K562 (cell line): ENCODE data around the gene MRPS26. TPM values are rescaled to one million over a fixed set of nuclear protein-coding genes. Genes with fewer than 3 reads are reported as not detected.

Experiments
- ATAC-seq: fragments of 200-7000 bp; cut with Tn5 transposase; 3 replicates; pipeline ENCODE4 v1.9.1; 2020; ENCODE audit warnings: moderate library complexity
- BruUV-seq: library from RNA; stranded (reverse); fragments of 400-500 nt; replicated peaks from 2 replicates; lab custom pipeline; 2021; lab: Mats Ljungman, UMichigan
- CTCF ChIA-PET: fragments of 300-600 bp; formaldehyde crosslinking; extraction: SDS; loops from one replicate; lab custom pipeline; 2021; ENCODE audit warnings: low intra/inter-chr PET ratio; lab: Yijun Ruan, JAX
- POLR2A ChIA-PET: fragments of 300-600, 350-650 bp; sonication (Branson Sonifier 250); formaldehyde crosslinking; extraction: SDS; loops from one replicate; lab custom pipeline; 2021; ENCODE audit warnings: antibody characterized with exemption, inconsistent platforms; lab: Yijun Ruan, JAX
- DNase-seq, 4 experiments: peaks; one replicate each; pipeline versions ENCODE4 v3.0.0 to v3.0.0-alpha.2; 2011 to 2018; ENCODE audit warnings: low spot score in 3 of 4, mixed read lengths in 3 of 4; ENCODE audit errors: extremely low read depth in 1 of 4
- FAIRE-seq: peaks from 2 replicates; lab custom pipeline; 2011; peaks lifted over from hg19 to GRCh38; lab: Jason Lieb, UNC
- H2AFZ ChIP-seq: 2 replicates; pipeline ENCODE4 v1.6.0; 2011; ENCODE audit warnings: low read depth, low read length, control low read depth, inconsistent platforms
- H3K27ac ChIP-seq: fragments of 200-600 bp; 3 replicates; pipeline ENCODE4 v1.8.0; 2011; ENCODE audit warnings: low read depth, mild to moderate bottlenecking, control low read depth, inconsistent platforms, low read length, moderate library complexity, mixed read lengths; ENCODE audit errors: extremely low read depth
- H3K27me3 ChIP-seq, 2 experiments: fragments of 300-600 bp in 1 of 2; 2 replicates in 1 of 2; 3 replicates in 1 of 2; pipeline versions ENCODE4 v1.6.0 to v1.8.0; 2011; ENCODE audit warnings: inconsistent platforms in 2 of 2, low read length in 2 of 2, mild to moderate bottlenecking in 1 of 2, mixed read lengths in 1 of 2, moderate library complexity in 1 of 2; ENCODE audit not compliant: control insufficient read depth in 2 of 2, insufficient read depth in 2 of 2
- H3K36me3 ChIP-seq: fragments of 300-600 bp; 3 replicates; pipeline ENCODE4 v1.8.0; 2011; ENCODE audit warnings: mild to moderate bottlenecking, low read length, inconsistent platforms; ENCODE audit not compliant: control insufficient read depth, insufficient read depth
- H3K4me1 ChIP-seq, 2 experiments: fragments of 200-600 bp in 1 of 2; replicated peaks in 1 of 2; 2 replicates in 1 of 2; 3 replicates in 1 of 2; pipeline versions ENCODE4 v1.5.1 to v1.8.0; 2011; ENCODE audit warnings: inconsistent platforms in 2 of 2, low read length in 2 of 2, mild to moderate bottlenecking in 1 of 2, mixed read lengths in 1 of 2, moderate library complexity in 1 of 2; ENCODE audit not compliant: control insufficient read depth in 2 of 2, insufficient read depth in 2 of 2
- H3K4me2 ChIP-seq: 2 replicates; pipeline ENCODE4 v1.6.1; 2011; ENCODE audit warnings: low read length, control low read depth, inconsistent platforms, mixed read lengths; ENCODE audit not compliant: insufficient read depth
- H3K4me3 ChIP-seq: fragments of 200-600 bp; sonication (generic), shearing (Covaris generic); 2 replicates; pipeline ENCODE4 v1.5.1; 2016; ENCODE audit warnings: control low read depth, inconsistent platforms
- H3K79me2 ChIP-seq: fragments of 200-600 bp; 3 replicates; pipeline ENCODE4 v1.8.0; 2011; ENCODE audit warnings: low read length, inconsistent platforms; ENCODE audit not compliant: control insufficient read depth, insufficient read depth
- H3K9ac ChIP-seq, 2 experiments: 2 replicates each; pipeline versions ENCODE4 v1.6.0 to v1.6.1; 2011; ENCODE audit warnings: low read depth in 2 of 2, low read length in 2 of 2, control low read depth in 1 of 2, inconsistent platforms in 1 of 2, mild to moderate bottlenecking in 1 of 2, mixed read lengths in 1 of 2; ENCODE audit not compliant: insufficient read depth in 1 of 2
- H3K9me1 ChIP-seq: one replicate; pipeline ENCODE4 v1.6.0; 2011; ENCODE audit warnings: inconsistent platforms, mild to moderate bottlenecking, low read length, moderate library complexity; ENCODE audit not compliant: control insufficient read depth, insufficient read depth
- H3K9me3 ChIP-seq: replicated peaks from 2 replicates; pipeline ENCODE4 v1.5.1; 2011; ENCODE audit warnings: low read depth, low read length, inconsistent platforms; ENCODE audit not compliant: control insufficient read depth, insufficient read depth
- H4K20me1 ChIP-seq: replicated peaks from 2 replicates; pipeline ENCODE4 v1.6.1; 2011; ENCODE audit warnings: low read length, inconsistent platforms, mixed read lengths; ENCODE audit not compliant: control insufficient read depth, insufficient read depth
- CLOCK ChIP-seq: fragments of 250-450 bp; sonication (Bioruptor Pico); IDR thresholded peaks from 2 replicates; pipeline ENCODE4 v1.4.0; 2020; ENCODE audit warnings: mild to moderate bottlenecking, moderate library complexity, borderline replicate concordance
- DMBX1 ChIP-seq: fragments of 250-450 bp; sonication (Bioruptor Pico); IDR thresholded peaks from 2 replicates; pipeline ENCODE4 v1.8.0; 2022; ENCODE audit warnings: inconsistent platforms, mild to moderate bottlenecking, moderate library complexity, borderline replicate concordance
- FIP1L1 ChIP-seq: fragments of 200-400 bp; formaldehyde crosslinking; IDR thresholded peaks from 2 replicates; pipeline ENCODE4 v1.6.1; 2018; ENCODE audit warnings: mild to moderate bottlenecking, low read depth, low read length; ENCODE audit not compliant: poor library complexity, severe bottlenecking
- MEF2A ChIP-seq: IDR thresholded peaks from 2 replicates; pipeline ENCODE4 v1.6.1; 2011; ENCODE audit warnings: low read depth, mild to moderate bottlenecking, low read length, moderate library complexity; ENCODE audit not compliant: control insufficient read depth
- NR4A1 ChIP-seq, 2 experiments: fragments of 250-450 bp in 1 of 2; fragments of 450-650 bp in 1 of 2; sonication (Bioruptor Pico) in 1 of 2; IDR thresholded peaks; 2 replicates each; pipeline versions ENCODE4 v1.4.0 to v1.6.1; 2016 to 2020; ENCODE audit warnings: mild to moderate bottlenecking in 2 of 2, missing compliant biosample characterization in 1 of 2, missing genetic modification characterization in 1 of 2, moderate library complexity in 1 of 2
- SRSF9 ChIP-seq: fragments of 200-400 bp; formaldehyde crosslinking; IDR thresholded peaks from 2 replicates; pipeline ENCODE4 v1.6.1; 2017; ENCODE audit warnings: low read depth, low read length, borderline replicate concordance
- WGBS: fragments of 100-300 bp; shearing (Covaris generic); methylation state at CpG from one replicate; pipeline ENCODE4 v1.1.6; 2016; ENCODE audit warnings: low coverage, mixed read lengths; ENCODE audit not compliant: insufficient coverage; ENCODE audit errors: missing lambda C conversion rate; 5-methylcytosine and 5-hydroxymethylcytosine counted together
- in situ Hi-C: fragments of 300-500 bp; cut with MboI; formaldehyde crosslinking; loops from 4 replicates; pipeline ENCODE4 v1.15.0; 2018; ENCODE audit warnings: inconsistent platforms, mixed read lengths
- intact Hi-C: fragments of 100-400 bp; cut with micrococcal nuclease; formaldehyde crosslinking; loops from 2 replicates; pipeline ENCODE4 v1.14.2; 2022
- polyA plus RNA-seq, 8 experiments: library from polyadenylated mRNA; depleted of rRNA in 4 of 8; stranded (reverse) in 5 of 8; unstranded in 3 of 8; fragments of >200 nt; fragmentation: Nextera tagmentation in 2 of 8; fragmentation: Illumina TruSeq in 1 of 8; extraction: Ambion mirVana in 2 of 8; extraction: Trizol in 1 of 8; gene quantifications; 2 replicates each; pipeline versions ENCODE4 v1.2.1 to v1.2.3, GENCODE V29; 2011 to 2014; ENCODE audit warnings: inconsistent platforms in 1 of 8, missing spikeins in 1 of 8
- total RNA-seq, 7 experiments: library from RNA; depleted of rRNA in 6 of 7; stranded (reverse); fragments of >200 nt in 6 of 7; fragmentation: Illumina TruSeq in 2 of 7; extraction: Trizol in 2 of 7; gene quantifications; 2 replicates each; pipeline versions ENCODE4 v1.2.1 to v1.2.3, GENCODE V29; 2011 to 2021; ENCODE audit warnings: low replicate concordance in 1 of 7
- TF ChIP-seq, protein P1 (sequence below): sonication (generic); formaldehyde crosslinking; IDR thresholded peaks from 2 replicates; pipeline ENCODE4 v1.8.0; 2022; ENCODE audit warnings: mild to moderate bottlenecking, missing genetic modification reagents, borderline replicate concordance

Gene MRPS26
- total and polyA plus RNA-seq, 9 of the 15 experiments (the other 6 are each of a cell fraction or from before 2014, with no cell fraction given), result 2.7 to 70.5 (median 28.8) TPM

DNA sequence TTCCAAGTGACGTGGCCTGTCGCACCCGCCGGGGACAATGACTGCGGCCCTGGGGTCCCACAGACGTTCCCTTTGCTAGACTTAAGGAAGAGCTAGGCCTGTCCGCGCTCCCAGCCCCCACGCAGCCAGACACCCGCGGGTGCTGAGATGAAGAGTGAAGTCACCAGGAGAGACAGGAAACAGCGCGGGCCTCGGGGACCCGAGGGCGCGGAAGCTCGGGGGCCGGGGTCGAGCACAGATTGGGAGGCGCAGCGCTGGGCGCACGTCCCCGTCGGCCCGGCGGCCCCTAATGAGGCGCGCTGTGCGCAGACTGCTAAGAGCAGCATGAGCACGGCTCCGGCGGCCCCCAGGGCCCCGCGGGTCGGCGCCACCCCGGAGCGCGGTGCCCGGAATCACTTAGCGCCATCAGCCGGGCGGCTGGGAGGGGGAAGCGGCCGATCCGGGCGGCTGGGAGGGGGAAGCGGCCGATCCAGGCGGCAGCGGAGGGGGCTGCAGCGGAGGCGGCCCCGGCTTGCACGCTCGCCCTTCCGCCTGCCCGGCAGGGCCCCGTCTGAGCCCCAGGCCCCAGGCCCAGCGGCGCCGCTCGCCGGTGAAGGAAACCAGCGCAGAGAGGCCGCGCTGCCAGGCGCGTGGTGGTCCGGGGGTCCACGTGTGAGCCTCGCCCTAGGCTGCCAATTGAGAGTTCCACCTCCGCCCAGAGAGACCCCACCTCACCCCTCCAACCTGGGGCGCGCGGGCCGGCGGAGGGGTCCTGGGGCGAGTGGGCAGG, 46.9 kb downstream of the MRPS26 start:
- no TSS peak for BruUV-seq
- intact Hi-C loops (no loop called here), in situ Hi-C loops (no loop called here)
- no peak overlapping the region for H3K9ac ChIP-seq
- no peaks in the 10 kb centered on the region for H3K9me1 ChIP-seq
- H4K20me1 ChIP-seq, result no peaks in the 10 kb centered on the region
- POLR2A ChIA-PET, result no interaction called here
- H3K4me3 ChIP-seq, result no peak overlapping the region
- H3K36me3 ChIP-seq, result no peaks in the 10 kb centered on the region
- no peak for FAIRE-seq
- WGBS, result 85% methylated on average over 12 of the region's 81 CpGs
- H3K27ac ChIP-seq, result no peak overlapping the region
- TF ChIP-seq, protein P1, sequence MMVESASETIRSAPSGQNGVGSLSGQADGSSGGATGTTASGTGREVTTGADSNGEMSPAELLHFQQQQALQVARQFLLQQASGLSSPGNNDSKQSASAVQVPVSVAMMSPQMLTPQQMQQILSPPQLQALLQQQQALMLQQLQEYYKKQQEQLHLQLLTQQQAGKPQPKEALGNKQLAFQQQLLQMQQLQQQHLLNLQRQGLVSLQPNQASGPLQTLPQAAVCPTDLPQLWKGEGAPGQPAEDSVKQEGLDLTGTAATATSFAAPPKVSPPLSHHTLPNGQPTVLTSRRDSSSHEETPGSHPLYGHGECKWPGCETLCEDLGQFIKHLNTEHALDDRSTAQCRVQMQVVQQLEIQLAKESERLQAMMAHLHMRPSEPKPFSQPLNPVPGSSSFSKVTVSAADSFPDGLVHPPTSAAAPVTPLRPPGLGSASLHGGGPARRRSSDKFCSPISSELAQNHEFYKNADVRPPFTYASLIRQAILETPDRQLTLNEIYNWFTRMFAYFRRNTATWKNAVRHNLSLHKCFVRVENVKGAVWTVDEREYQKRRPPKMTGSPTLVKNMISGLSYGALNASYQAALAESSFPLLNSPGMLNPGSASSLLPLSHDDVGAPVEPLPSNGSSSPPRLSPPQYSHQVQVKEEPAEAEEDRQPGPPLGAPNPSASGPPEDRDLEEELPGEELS (CRISPR knock-in tag), result no peak
- TF ChIP-seq NR4A1 (CRISPR knock-in tag; IDR thresholded peaks at IDR 0.05), result no peak
- TF ChIP-seq NR4A1 (tag; IDR thresholded peaks at IDR 0.05), result no peak
- no peak for TF ChIP-seq FIP1L1
- no peak for TF ChIP-seq SRSF9
- TF ChIP-seq MEF2A, result no peak
- TF ChIP-seq CLOCK (CRISPR knock-in tag), result no peak
- TF ChIP-seq DMBX1, result no peak
- TF ChIP-seq, all 486 proteins: peak for 0
- no peak for ATAC-seq
- peaks cover 10 to 23% of the 10 kb centered on the region in 2 experiments; a peak in 4 of 5 replicates for H3K4me1 ChIP-seq
- H3K4me2 ChIP-seq, result no peak overlapping the region
- no peaks in the 10 kb centered on the region for H3K27me3 ChIP-seq
- H3K9me3 ChIP-seq, result no peaks in the 10 kb centered on the region
- no peaks in the 10 kb centered on the region for H3K79me2 ChIP-seq
- CTCF ChIA-PET, result no interaction called here
- no peak overlapping the region for H2AFZ ChIP-seq
- no peak for DNase-seq
